ENCODE results near the gene HDAC4.

The HDAC4 gene

DNA sequence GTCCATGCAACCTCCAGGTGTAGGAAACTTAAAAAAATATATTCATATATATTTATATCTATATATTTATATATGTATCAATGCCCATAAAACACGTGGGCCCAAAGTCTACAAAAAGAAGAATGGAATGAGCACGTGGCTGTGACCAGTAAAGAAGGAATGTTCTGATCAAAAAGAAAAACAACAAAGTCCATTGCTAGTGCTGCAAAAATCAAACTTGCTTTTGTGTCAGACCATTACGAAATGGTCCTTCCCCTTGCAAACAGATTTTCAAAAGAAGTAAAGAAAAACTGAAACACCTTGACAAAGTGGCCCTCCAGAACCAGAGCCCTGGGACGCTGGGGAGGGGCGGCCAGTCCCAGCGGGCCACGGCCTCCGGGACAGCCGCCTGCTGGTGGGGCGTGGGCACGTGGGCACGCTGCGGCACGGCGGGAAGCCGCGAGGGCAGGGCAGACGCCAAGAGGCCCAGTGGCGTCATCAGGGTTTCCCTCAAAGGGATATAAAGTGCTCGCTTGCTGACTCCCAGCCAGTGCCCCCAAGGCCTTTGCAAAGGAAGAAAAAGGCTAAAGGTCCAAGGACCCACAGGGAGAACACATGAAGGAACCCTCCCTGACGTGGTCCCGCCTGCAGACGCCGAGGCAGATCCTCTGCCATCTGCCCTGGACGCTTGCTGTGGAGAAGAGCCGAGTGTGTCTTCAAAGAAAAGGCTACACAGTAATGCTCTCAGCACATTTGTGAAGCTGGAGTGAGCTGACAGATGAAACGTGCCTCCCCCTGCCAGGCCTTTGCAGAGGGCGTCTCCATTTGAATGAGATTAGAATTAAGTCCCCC is 351.2 kb downstream of the HDAC4 start:
- Histone ChIP-seq H3K79me2 (ENCODE audit: insufficient read depth, low read length) (no peaks in the 10 kb centered on the region), H4K20me1 (ENCODE audit: insufficient read depth, low read length, poor library complexity, severe bottlenecking) (no peaks in the 10 kb centered on the region), H3K4me2 (ENCODE audit: low read depth, low read length, poor library complexity, severe bottlenecking) (no peak overlapping the region), H2AFZ (ENCODE audit: low read length) (no peak overlapping the region), H3F3A (ENCODE audit: low read depth) (no peaks in the 10 kb centered on the region), H3K9me2 (replicated peaks; ENCODE audit: low read depth, low read length) (no peaks in the 10 kb centered on the region), H3K36me3 (ENCODE audit: insufficient read depth, low read length) (peaks cover 13% of the 10 kb centered on the region; the same call in 1 of the 2 replicates), H3K27me3 (ENCODE audit: insufficient read depth, low read length, poor library complexity, severe bottlenecking) (no peaks in the 10 kb centered on the region), H3K4me1 (ENCODE audit: insufficient read depth, low read length, poor library complexity, severe bottlenecking) (no peaks in the 10 kb centered on the region), H3K9me3 (ENCODE audit: insufficient read depth, low read depth, low read length) (no peaks in the 10 kb centered on the region), H3K4me3 (ENCODE audit: low read length, poor library complexity, severe bottlenecking) (no peak overlapping the region), H3K9ac (ENCODE audit: low read depth, low read length, poor library complexity, severe bottlenecking) (no peak overlapping the region)
- TF ChIP-seq EZH2phosphoT487 (IDR thresholded peaks at IDR 0.05; ENCODE audit: borderline replicate concordance), result no peak
- TF ChIP-seq, protein P1, sequence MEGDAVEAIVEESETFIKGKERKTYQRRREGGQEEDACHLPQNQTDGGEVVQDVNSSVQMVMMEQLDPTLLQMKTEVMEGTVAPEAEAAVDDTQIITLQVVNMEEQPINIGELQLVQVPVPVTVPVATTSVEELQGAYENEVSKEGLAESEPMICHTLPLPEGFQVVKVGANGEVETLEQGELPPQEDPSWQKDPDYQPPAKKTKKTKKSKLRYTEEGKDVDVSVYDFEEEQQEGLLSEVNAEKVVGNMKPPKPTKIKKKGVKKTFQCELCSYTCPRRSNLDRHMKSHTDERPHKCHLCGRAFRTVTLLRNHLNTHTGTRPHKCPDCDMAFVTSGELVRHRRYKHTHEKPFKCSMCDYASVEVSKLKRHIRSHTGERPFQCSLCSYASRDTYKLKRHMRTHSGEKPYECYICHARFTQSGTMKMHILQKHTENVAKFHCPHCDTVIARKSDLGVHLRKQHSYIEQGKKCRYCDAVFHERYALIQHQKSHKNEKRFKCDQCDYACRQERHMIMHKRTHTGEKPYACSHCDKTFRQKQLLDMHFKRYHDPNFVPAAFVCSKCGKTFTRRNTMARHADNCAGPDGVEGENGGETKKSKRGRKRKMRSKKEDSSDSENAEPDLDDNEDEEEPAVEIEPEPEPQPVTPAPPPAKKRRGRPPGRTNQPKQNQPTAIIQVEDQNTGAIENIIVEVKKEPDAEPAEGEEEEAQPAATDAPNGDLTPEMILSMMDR (conservative IDR thresholded peaks at IDR 0.05; ENCODE audit: low read length), result no peak

- Histone ChIP-seq H3K9me2 (replicated peaks; ENCODE audit: low read depth, low read length) (no peaks in the 10 kb centered on the region), H3K9me3 (ENCODE audit: insufficient read depth, low read depth, low read length) (no peaks in the 10 kb centered on the region), H4K20me1 (ENCODE audit: insufficient read depth, low read length, poor library complexity, severe bottlenecking) (no peaks in the 10 kb centered on the region), H3K27me3 (ENCODE audit: insufficient read depth, low read length, poor library complexity, severe bottlenecking) (no peaks in the 10 kb centered on the region), H3K9ac (ENCODE audit: low read depth, low read length, poor library complexity, severe bottlenecking) (no peak overlapping the region), H3F3A (ENCODE audit: low read depth) (no peaks in the 10 kb centered on the region), H3K4me2 (ENCODE audit: low read depth, low read length, poor library complexity, severe bottlenecking) (no peak overlapping the region), H3K79me2 (ENCODE audit: insufficient read depth, low read length) (no peaks in the 10 kb centered on the region), H3K4me3 (ENCODE audit: low read length, poor library complexity, severe bottlenecking) (no peak overlapping the region), H3K36me3 (ENCODE audit: insufficient read depth, low read length) (peaks cover 13% of the 10 kb centered on the region; the same call in 1 of the 2 replicates), H3K4me1 (ENCODE audit: insufficient read depth, low read length, poor library complexity, severe bottlenecking) (no peaks in the 10 kb centered on the region), H2AFZ (ENCODE audit: low read length) (no peak overlapping the region)
- TF ChIP-seq EZH2phosphoT487 (IDR thresholded peaks at IDR 0.05; ENCODE audit: borderline replicate concordance), result no peak
- TF ChIP-seq, protein P1 (conservative IDR thresholded peaks at IDR 0.05; ENCODE audit: low read length), result no peak
These were observed 352.1 kb downstream of the HDAC4 start for GRCh38 chr2:239048736-239049135.

DNA sequence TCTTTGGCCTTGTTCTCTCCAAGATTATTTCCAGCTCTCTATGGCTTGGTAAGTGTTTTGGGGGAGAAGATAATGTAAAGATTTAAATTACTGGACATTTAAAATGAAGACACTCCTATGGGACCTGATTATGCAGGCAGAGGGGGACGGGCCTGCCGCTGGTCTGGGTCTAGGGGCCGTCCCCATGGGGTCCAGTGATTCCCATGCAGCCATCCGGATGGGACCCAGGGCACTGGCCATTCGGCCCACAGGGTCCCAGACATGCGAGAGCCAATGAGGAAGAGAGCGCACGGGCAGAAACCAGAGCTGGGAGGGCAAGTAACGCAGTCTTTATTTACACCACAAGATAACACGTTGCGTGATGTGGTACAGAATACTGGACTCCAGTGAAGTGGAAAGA is 353.0 kb downstream of the HDAC4 start:
- H3K9ac ChIP-seq (ENCODE audit: low read depth, low read length, poor library complexity, severe bottlenecking), result no peak overlapping the region
- H3K79me2 ChIP-seq (ENCODE audit: insufficient read depth, low read length), result no peaks in the 10 kb centered on the region
- H2AFZ ChIP-seq (ENCODE audit: low read length), result no peak overlapping the region
- H3K9me3 ChIP-seq (ENCODE audit: insufficient read depth, low read depth, low read length), result no peaks in the 10 kb centered on the region
- H3K36me3 ChIP-seq (ENCODE audit: insufficient read depth, low read length), result peaks cover 8% of the 10 kb centered on the region; the same call in 1 of the 2 replicates
- no peaks in the 10 kb centered on the region for H3K9me2 ChIP-seq (replicated peaks; ENCODE audit: low read depth, low read length)
- H3K4me2 ChIP-seq (ENCODE audit: low read depth, low read length, poor library complexity, severe bottlenecking), result no peak overlapping the region
- no peaks in the 10 kb centered on the region for H3F3A ChIP-seq (ENCODE audit: low read depth)
- H3K4me3 ChIP-seq (ENCODE audit: low read length, poor library complexity, severe bottlenecking), result no peak overlapping the region
- no peaks in the 10 kb centered on the region for H3K27me3 ChIP-seq (ENCODE audit: insufficient read depth, low read length, poor library complexity, severe bottlenecking)
- no peaks in the 10 kb centered on the region for H3K4me1 ChIP-seq (ENCODE audit: insufficient read depth, low read length, poor library complexity, severe bottlenecking)
- no peak for TF ChIP-seq EZH2phosphoT487 (IDR thresholded peaks at IDR 0.05; ENCODE audit: borderline replicate concordance)
- TF ChIP-seq, protein P1 (conservative IDR thresholded peaks at IDR 0.05; ENCODE audit: low read length), result no peak
- H4K20me1 ChIP-seq (ENCODE audit: insufficient read depth, low read length, poor library complexity, severe bottlenecking), result no peaks in the 10 kb centered on the region

Data from Loucy (cell line).